AG08396 (cell line): ENCODE results near the gene GRID2IP.

Experiments used
- DNase-seq: peaks from one replicate; pipeline ENCODE4 v3.0.0; 2012; ENCODE audit warnings: low spot score, mixed read lengths

Gene GRID2IP

DNA sequence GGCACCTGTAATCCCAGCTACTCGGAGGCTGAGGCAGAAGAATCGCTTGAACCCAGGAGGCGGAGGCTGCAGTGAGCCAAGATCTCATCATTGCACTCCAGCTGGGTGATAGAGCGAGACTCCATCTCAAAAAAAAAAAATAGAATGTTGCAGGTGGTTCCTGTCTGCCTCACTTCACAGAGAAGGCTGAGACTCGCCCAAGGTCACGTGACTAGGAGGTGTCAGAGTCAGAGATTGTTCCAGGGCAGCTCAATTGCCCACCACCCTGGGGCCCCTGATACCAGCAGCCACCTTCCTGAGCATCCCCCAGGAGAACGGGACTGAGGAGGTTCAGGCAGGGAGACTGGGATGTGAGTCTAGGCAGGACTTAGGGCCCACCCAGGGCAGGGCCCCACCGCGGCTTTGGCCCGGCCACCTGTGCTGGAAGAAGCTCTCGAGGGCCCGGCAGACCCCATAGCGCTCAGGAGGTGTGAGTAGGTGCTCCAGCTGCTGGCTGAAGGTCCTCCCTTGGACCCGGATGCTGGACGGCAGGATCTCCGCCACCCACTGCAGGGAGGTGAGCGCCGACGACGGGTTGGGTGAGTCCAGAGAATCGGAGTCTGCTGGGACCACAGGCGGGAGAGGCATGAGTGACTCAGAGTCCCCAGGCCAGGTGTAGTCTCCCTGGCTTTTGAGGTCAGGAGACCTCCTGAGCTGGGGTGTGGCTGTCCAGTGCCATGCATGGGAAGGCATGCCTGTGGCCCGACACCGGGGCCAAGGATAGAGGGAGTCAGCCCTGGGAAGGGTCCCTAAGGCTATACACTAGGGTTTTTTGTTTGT, 30.9 kb downstream of the GRID2IP start:
- DNase-seq, result no peak

DNA sequence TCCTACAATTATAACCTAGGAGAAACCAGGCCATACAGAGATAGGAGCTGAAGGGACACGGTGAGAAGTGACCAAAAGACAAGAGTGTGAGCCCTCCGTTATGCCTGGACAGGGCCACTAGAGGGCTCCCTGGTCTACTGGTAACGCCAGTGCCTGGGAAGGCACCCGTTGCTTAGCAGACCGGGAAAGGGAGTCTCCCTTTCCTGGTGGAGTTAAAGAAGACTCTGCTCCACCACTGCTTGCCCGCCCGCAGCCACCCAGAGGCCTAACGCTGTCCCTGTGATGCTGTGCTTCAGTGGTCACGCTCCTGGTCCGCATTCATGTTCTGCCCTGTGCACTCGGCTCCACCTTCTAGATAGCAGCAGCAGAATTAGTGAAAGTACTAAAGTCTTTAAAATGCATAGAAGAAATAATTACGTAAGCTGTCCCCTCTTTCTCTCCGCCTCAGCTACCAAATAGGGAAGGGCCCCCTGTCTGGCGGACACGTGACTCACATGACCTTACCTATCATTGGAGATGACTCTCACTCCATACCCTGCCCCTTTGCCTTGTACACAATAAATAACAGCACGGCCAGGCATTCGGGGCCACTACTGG, 34.8 kb downstream of the GRID2IP start:
- DNase-seq, result peak; percentile 79

DNA sequence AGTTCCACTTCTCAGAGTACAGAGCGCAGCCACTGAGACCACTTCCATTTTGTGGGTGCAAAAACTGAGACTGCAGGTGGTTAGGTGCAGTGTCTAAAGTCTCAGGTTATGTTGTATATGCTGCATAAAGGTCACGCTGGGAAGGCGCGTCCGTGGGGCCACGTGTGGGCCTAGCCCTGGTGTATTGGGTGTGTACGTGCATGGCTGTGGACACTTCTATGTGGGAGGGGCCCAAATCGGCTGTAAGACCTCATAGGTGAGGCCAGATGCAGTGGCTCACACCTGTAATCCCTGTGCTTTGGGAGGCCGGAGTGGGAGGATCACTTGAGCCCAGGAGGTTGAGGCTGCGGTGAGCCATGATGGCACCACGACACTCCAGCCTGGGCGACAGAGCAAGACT, 37.7 kb downstream of the GRID2IP start:
- DNase-seq, result no peak

DNA sequence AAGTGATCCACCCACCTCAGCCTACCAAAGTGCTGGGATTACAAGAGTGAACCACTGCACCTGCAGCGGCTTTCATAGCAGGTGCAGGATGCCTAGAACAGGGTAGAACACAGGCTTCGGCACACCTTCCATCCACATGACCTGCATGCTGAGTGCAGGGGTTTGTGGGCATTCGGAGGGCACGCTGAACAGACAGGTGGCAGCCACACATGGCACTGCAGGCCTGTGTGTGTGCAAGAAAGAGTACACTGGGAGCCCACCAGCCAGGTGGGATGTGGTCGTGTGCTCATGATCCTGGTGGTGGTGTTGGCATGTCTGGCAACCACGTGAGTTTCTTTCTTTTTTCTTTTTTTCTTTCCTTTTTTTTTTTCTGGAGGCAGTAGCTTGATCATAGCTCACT, 38.4 kb downstream of the GRID2IP start:
- DNase-seq, result no peak

DNA sequence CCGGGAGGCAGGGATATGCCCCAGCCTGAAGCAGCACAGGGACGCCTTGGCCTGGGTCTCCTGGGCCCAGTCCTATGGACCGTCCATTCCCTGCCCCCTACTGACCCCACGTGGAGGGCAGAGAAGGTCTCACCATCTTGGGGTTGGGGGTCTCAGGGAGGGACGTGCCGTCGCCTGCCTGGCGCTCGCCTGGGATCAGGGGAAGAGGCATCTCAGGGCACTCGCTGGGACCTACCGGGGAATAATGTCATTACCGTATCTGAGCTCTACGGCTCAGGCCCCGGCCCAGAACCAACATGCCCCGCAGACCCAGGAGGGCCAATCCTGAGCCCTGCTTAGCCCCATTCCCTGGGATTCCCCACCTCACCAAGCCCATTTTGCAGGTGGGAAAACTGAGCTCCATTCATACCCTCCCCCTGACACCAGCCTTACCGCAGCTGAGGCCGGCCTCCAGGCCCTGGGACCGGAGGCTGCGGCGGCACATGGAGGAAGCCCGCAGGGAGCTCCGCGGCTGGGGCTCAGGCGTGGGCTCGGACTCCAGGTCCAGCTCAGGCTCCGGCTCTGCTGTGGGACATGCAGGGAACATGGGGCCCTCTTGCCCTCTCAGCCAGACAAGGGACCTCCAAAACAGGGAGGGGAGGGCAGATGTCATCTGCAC, 40.7 kb downstream of the GRID2IP start:
- no peak for DNase-seq

DNA sequence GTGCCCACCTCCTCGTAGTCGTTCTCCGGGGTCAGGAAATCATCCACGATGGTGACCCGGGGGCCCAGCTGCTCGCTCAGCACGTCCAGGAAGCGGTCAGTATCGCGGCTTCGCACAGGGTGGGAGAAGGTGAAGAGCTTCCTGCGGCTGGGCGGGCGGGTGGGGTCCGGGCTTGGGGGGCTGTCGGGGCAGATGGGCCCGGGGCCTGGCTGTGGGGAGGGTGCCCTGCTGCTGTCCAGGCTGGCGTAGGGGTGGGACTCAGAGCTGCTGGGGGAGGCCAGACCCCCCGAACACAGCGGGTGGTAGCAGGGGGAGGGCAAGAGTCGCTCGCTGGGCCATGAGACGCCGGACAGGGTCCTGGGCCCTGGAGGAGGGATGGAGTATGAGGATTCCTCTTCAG, 42.3 kb downstream of the GRID2IP start:
- no peak for DNase-seq

DNA sequence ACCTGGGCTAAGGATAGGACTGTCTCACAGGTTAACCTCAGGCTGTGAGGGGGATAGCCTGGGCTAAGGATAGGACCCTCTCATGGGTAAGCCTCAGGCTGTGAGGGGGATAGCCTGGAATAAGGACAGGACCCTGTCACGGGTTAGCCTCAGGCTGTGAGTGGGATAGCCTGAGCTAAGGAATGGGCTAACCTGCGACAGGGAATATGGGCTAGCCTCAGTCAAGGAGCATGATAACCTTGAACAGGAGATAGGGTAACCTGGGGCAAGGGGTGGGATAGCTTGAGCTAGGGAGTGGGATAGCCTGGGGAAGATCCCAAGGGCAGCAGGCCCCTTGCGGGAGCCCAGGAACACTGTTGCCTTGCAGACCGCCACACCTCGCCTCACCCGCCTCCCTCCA, 42.7 kb downstream of the GRID2IP start:
- no peak for DNase-seq

DNA sequence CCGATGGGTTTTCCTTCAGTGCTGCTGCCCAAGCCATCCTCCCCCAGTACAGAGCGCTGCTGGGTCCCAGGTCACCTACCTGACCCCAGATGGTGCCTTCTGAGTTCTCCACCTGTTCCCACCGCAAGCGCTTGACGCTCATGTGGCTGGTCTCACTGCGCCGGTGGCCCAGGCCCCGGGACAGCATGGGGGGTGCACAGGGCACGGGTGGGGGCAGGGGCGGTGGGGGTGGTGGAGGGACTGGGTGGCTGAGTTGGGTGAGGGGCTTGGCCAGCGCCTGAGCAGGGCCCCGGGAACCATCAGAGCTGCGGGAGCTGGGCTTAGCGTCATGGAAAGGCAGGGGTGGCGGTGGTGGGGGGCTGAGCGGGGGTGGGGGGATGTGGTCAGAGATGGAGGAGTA, 43.4 kb downstream of the GRID2IP start:
- no peak for DNase-seq

DNA sequence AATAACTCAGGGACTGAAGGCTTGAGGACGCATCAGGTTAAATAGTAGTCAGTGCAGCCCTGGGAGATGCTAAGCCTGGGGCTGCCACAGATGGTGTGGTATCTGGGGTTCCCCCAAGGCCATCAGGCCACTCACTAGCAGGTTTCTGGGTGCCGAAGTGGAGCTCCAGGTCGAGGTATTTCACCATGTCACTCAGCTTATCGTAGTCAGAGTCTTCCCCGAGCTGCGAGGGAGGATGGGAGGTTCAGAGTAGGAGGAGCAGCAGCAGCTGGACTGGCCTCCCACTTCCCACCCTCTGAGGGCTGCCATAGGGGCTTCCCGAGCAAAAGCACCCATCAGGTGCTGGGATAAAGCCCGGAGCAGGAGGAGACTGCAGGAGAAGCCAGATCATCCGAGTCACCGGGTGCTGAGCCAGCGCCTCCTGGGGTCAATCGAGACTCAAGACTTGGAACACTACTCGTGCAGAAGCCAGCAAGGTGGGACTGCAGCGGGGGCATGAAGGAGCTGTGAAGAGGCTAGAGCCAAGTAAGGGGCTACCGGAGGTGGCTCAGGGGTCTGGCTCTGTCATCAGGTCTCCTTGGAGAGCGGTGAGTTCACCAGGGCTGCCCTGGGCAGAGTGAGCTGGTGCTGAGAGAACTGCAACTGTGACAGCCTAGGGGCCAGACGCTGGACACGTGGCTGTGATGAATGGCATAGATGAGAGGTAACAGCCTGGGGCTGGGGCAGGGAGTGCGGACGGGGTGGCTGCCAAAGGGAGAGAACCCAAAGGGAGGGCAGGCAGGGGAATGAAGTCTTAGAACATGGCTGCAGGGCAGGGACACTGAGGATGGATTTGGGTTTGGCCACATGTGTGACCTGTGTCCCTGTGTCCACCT, 45.3 kb downstream of the GRID2IP start:
- peak; percentile 12 for DNase-seq

DNA sequence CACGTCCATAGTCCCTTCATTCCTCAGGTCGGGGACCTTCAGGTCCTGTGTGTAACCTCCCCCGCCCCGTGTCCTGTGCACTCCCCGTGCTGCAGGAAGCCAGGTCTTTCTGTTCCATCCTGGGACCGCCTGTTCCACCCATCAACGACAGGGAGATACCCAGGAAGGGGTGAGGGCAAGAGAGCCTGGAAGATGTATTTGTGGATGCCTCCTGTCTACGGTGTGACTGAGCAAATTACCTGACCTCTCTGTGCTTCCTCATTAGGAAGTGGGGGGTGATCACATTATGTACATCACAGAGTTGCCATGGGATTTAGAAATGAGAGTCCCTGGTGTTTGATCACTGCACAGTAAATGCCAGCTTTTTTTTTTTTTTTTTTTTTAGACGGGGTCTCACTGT, 46.3 kb downstream of the GRID2IP start:
- DNase-seq, result no peak

DNA sequence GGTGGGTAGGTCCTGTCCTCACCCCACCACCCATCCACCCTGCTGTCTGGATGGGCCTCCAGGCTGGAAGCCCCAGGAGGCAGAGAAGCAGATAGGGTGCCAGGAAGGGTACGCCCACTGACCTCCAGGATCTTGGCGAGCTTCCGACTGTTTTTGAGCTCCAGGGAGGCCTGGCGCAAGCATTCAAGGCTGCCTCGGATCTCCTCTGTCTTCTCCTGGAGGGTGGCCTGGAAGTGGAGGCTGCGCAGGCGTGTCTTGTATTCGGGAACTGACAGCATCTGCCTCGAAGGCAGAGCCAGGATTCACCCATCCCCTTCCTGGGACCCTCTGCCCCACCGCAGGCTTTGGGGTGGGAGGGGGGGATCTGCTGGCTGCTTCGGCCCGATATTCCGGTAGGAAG, 48.4 kb downstream of the GRID2IP start:
- DNase-seq, result no peak

DNA sequence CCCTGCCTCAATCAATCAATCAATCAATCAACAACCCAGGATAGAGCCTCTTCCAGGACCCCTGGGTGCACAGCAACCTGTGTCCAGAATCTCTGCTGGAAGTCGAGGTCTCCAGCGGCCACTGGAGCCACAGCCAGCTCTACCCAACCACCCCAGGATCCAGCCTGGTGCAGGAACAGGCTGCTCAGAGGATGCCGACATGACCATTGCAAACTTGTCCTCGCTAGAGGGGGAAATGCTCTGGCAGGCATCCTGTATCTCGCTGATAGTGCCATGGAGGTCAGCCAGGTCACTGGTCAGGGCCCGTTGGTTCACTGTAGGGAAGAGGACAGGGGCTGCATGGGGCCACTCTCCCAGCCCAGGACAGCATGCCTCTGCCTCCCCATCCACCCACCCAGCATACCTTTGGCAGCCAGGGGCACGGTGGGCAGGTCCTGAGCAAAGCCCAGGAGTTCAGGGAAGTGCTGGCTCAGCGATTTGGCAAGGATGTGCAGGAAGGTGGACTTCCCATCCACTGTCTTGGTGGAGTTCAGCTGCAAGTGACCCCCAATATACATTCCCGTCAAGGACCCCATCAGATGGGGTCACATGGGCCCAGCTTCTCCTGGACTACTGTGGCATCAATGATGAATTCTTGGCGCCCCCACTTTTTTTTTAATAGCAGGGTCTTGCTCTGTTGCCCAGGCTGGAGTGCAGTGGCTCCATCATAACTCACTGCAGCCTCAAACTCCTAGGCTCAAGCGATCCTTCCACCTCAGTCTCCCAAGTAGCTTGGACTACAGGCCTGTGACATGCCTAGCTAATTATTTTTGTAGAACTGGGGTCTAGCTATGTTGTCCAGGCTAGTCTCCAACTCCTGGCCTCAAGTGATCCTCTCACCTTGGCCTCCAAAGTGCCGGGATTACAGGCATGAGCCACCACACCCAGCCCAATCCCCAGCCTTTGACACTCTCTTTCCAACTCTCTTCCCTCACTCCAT, 49.4 kb downstream of the GRID2IP start:
- peak; percentile 16 for DNase-seq

DNA sequence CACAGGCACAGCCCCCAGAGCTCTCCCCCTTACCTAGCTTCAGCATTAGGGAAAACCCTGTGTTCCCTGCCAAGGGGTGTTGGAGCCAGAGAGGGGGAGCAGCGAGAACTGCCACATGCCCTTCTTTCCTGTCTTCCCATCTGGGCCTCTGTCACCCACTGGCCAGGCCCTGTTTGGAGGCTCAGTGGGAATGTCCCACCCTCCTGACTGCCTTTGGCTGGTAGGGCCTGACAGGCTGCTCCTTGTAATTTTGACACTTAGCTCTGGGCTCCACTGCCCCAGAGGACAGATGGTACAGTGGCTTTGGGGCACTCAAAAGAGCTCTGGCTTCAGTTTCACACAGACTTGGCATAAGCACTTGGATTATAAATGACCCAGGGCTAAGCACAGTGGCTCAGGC, 50.6 kb downstream of the GRID2IP start:
- DNase-seq, result no peak

DNA sequence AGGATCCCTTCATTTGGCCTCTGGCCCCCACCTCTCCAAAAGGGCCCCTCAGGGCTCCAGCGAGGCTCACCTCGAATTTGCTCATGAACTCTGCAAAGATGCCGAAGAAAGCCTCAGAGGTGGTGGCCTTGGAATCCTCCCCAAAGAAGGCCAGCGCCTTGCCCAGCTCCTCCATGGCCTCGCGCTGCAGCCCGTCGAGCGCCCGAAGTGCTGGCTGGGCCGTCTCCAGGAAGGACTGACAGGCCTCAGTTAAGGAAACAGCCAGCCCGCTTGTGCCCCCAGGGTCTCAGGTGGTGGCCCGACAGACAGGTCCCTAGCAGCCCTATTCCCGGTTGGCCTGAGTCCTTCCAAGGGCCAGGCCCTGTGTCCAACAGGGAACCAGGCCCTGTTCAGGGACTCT, 53.3 kb downstream of the GRID2IP start:
- no peak for DNase-seq

DNA sequence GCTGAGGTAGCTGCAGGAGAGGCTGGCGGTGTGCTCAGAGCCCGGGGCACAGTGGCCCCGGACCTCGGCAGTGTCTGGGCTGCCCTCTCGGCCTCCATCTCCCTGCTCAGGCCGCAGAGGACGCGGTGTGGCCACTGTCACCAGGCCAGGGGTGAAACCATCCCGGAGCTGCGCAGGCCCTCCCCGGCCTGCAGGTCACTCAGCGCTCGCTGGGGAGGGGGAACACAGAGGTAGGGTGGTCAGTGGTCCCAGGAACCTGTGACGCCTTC, 53.7 kb downstream of the GRID2IP start:
- DNase-seq, result no peak

DNA sequence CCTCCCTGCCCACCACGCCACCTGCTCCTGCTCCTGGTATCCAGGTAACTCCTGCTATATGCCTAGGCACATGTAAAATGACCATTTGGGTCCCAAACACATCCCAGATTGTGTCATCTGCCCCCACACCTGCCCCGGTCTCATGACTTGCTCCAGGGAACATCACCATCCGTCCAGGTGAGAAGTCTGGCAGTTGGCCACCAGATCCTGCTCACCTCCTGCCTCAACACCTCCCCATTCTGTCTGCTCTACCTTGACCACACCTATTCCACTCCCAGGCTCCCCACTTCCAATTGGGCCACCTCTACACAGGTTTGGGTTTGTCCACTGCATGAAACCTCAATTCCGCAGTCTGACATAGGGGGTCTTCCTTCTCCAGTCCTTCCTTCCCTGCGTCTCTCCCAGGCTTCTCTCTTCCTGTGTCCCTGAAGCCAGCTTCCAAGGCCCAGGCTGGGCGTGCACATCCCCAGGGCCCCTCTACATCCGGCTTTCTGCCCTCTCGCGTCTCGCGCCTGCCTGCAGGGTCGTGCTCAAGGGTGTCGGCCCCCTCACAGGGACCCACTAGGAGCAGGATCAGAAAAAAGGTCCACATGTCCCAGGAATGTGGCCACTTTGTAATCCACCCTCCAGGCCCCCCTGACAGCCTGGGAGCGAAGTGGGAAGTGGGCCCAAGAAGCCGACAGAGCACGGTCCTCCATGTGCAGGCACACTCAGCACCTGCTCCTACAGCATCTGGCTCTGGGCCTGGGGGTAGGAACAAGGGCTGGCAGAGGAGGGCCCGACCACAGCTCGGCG, 54.2 kb downstream of the GRID2IP start:
- DNase-seq, result no peak

DNA sequence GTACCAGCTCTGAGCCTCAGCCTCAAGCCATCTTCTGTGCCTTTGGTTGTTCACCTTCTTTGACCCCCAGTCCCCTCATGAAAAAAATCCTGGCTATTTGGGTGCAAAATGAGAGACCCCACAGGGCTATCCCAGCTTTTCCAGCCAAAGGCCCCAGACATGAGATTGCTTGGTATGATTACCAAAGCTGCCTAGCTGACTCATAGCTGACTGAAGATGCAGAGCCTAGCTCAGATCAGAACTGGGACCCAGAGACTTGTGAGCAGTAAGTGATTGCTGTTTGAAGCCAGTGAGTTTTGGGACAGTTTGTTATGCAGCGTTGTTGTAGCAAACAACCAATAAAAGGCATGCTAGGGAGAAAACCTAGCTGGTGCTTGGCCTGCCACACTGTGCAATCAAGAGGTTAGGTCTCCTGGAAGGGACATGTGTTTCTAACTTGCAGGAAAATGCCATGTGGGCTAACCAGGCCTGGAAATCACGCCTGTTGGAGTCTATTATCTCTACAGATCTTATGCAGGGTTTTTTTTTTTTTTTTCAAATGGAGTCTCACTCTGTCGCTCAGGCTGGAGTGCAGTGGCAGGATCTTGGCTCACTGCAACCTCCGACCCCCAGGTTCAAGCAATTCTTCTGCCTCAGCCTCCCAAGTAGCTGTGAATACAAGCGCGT, 55.5 kb downstream of the GRID2IP start:
- DNase-seq, result peak; percentile 70

DNA sequence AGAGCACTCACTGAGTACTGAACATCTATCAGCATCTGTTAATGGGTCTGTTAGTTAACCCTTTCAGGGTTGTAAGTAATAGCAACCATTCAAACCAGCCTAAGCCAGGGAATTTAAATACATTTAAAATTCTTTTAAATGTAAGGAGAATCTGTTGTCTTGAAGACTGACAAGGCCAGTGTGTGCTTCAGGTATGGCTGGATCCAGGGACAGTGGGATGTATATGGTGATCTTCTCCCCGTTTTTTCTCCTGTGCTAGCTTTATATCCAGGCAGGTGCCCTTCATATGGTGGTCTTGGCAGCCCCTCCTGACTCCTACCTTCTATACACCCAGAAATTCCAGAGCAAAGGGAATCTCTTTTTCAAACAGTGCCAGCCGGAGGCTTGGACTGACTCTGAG, 56.9 kb downstream of the GRID2IP start:
- DNase-seq, result no peak

DNA sequence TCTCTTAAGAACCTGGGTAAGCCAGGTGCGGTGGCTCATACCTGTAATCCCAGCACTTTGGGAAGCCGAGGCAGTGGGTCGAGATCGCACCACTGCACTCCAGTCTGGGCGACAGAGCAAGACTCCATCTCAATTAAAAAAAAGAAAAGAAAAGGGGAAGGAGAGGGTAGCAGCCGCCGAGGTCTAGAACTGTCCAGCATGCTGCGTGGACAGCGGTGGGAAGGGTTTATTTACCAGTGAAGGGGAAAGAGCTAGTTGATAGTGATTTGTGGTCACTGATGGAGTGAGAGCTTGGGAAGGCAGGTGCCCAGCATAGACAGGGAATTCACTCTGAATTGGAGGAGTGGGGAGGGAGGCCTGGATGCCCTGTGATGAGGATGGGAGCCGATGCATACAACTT, 60.1 kb downstream of the GRID2IP start:
- no peak for DNase-seq

DNA sequence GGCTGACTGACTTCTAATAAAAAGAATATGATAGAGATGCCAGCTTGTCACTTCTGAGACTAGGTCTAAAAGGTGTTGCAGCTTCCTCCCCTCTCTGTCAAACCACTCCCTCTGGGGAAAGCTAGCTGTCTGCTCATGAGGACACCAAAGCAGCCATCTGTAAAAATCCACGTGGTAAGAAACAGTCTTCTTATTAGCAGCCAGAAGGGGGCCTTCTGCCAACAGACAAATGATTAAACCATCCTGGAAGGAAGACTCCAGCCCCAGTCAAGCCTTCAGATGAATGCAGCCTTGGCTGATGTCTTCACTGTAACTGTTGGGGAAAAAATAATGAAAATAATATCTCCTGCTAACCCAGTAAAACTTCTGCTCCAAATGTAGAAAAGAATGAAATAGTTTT, 61.6 kb downstream of the GRID2IP start:
- DNase-seq, result no peak
